ENCODE data around the gene TMEM178B.

DNA sequence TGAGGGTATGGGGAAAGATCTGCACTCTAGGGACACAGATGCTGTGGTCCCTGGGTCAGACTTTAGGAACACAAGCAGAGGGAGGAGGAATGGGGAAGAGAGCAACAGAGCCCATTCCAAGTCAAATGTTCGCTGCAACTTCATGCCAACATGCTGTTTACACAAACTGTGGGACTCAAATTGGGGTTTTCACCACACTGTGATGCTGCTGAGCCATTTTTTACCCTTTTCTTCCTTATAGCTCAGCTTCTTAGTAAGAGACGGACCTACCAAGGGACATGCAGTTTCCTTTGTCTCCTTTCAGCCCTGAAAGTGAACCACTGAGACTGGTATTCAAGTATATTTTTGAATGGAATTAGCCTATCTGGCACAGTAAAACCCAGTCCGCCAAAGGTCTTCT lies 413.1 kb downstream of the TMEM178B start:
- TF ChIP-seq, protein P1, sequence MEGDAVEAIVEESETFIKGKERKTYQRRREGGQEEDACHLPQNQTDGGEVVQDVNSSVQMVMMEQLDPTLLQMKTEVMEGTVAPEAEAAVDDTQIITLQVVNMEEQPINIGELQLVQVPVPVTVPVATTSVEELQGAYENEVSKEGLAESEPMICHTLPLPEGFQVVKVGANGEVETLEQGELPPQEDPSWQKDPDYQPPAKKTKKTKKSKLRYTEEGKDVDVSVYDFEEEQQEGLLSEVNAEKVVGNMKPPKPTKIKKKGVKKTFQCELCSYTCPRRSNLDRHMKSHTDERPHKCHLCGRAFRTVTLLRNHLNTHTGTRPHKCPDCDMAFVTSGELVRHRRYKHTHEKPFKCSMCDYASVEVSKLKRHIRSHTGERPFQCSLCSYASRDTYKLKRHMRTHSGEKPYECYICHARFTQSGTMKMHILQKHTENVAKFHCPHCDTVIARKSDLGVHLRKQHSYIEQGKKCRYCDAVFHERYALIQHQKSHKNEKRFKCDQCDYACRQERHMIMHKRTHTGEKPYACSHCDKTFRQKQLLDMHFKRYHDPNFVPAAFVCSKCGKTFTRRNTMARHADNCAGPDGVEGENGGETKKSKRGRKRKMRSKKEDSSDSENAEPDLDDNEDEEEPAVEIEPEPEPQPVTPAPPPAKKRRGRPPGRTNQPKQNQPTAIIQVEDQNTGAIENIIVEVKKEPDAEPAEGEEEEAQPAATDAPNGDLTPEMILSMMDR (IDR thresholded peaks at IDR 0.05; ENCODE audit: poor library complexity): no peak
- no peak for TF ChIP-seq EZH2 (IDR thresholded peaks at IDR 0.05; ENCODE audit: borderline replicate concordance)
- TF ChIP-seq EZH2phosphoT487 (IDR thresholded peaks at IDR 0.05; ENCODE audit: low read depth, severe bottlenecking, unreplicated experiment): no peak
